ENCODE results near the gene SUSD3. TPM values are rescaled to one million over a fixed set of nuclear protein-coding genes. Genes with fewer than 3 reads are reported as not detected.

SUSD3 gene
- total and polyA plus RNA-seq, 2 of the 4 experiments (the other 2 are of a cell fraction) = 0.54 to 1.5 TPM

GRCh38 chr9:93059715-93060578 is 1.4 kb downstream of the SUSD3 start:
- Histone ChIP-seq H3K27me3 (ENCODE audit: control insufficient read depth, insufficient read depth, low read length) (peaks cover 11% of the 10 kb centered on the region; the same call in 1 of the 2 replicates), H2AFZ (replicated peaks; ENCODE audit: low read length, poor library complexity) (peak overlapping the region; percentile 49), H3K4me3 (ENCODE audit: insufficient read depth, low read depth, low read length) (no peak overlapping the region), H4K5ac (ENCODE audit: low read depth, low read length) (no peak overlapping the region), H4K8ac (ENCODE audit: low read depth in 2 of 2, low read length in 2 of 2) (no peak overlapping the region; a peak in 1 of 4 replicates), H2BK15ac (ENCODE audit: low read depth, low read length) (no peak overlapping the region), H2BK120ac (ENCODE audit: low read depth, low read length) (no peak overlapping the region), H3K9me3 (ENCODE audit: control insufficient read depth, insufficient read depth, low read length) (no peaks in the 10 kb centered on the region), H3K27ac (ENCODE audit: insufficient read depth, low read length) (no peak overlapping the region), H2BK5ac (ENCODE audit: low read depth, low read length, poor library complexity, severe bottlenecking) (no peak overlapping the region), H3K18ac (ENCODE audit: low read depth, low read length) (no peak overlapping the region), H4K20me1 (ENCODE audit: insufficient read depth, low read length) (no peaks in the 10 kb centered on the region), H3K9ac (ENCODE audit: low read depth, low read length) (no peak overlapping the region), H3K14ac (replicated peaks; ENCODE audit: low read depth, low read length) (no peak overlapping the region), H3K79me1 (ENCODE audit: low read depth in 1 of 2, low read length in 2 of 2) (no peaks in the 10 kb centered on the region), H3K4me2 (ENCODE audit: low read depth, low read length) (no peak overlapping the region), H3K4me1 (ENCODE audit: control insufficient read depth, insufficient read depth, low read length) (peaks cover 2% of the 10 kb centered on the region; the same call in 1 of the 2 replicates), H2BK20ac (ENCODE audit: low read depth, low read length) (no peak overlapping the region), H2AK9ac (replicated peaks; ENCODE audit: low read depth, low read length, poor library complexity) (peak overlapping the region; percentile 28), H3K56ac (ENCODE audit: extremely low read depth, insufficient read depth, low read length) (no peak overlapping the region), H3K9me1 (ENCODE audit: insufficient read depth, low read length) (no peaks in the 10 kb centered on the region; the same call in 1 of the 2 replicates), H3K4ac (ENCODE audit: low read depth, low read length) (no peak overlapping the region), H2AK5ac (ENCODE audit: low read depth, low read length) (0 out of 2 replicates have a peak overlapping the region, but pooled peaks have one; percentile 16), H3K36me3 (ENCODE audit: control insufficient read depth, insufficient read depth, low read length) (no peaks in the 10 kb centered on the region), H4K91ac (ENCODE audit: insufficient read depth, low read depth, low read length) (no peak overlapping the region), H3K23ac (ENCODE audit: low read depth, low read length) (no peak overlapping the region)
- CTCF ChIA-PET = interaction anchor here (0.8 kb wide), 1 partner anchor 56 kb away, joined by 3 read pairs; no protein-coding TSS in a partner anchor
- intact Hi-C loops (cut with micrococcal nuclease) = no loop called here
- 100% methylated on average over 1 of the region's 7 CpGs; no CpG with 5 or more reads in 1 of the 2 experiments for WGBS, 2 experiments (ENCODE audit: extremely low coverage in 2 of 2, insufficient read length in 1 of 2)
- POLR2A ChIA-PET (ENCODE audit: unreplicated experiment) = no interaction called here
- BruUV-seq (replicated peaks) = no TSS peak
- dilution Hi-C loops (cut with HindIII; ENCODE audit: low sequenced_read_pairs, unreplicated experiment) = no loop called here
- in situ Hi-C loops (cut with MboI; ENCODE audit: low sequenced_read_pairs) = no loop called here
- DNase-seq (no peak), ATAC-seq (ENCODE audit: low read depth) (no peak)
- no peak for TF ChIP-seq NFE2L2 (IDR thresholded peaks at IDR 0.05; ENCODE audit: low read depth, low read length)
- TF ChIP-seq, protein P1, sequence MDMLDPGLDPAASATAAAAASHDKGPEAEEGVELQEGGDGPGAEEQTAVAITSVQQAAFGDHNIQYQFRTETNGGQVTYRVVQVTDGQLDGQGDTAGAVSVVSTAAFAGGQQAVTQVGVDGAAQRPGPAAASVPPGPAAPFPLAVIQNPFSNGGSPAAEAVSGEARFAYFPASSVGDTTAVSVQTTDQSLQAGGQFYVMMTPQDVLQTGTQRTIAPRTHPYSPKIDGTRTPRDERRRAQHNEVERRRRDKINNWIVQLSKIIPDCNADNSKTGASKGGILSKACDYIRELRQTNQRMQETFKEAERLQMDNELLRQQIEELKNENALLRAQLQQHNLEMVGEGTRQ (IDR thresholded peaks at IDR 0.05; ENCODE audit: low read depth, low read length) = no peak
- TF ChIP-seq MXI1 (IDR thresholded peaks at IDR 0.05; ENCODE audit: borderline replicate concordance, low read depth, low read length) = no peak
- TF ChIP-seq CHD1 (IDR thresholded peaks at IDR 0.05; ENCODE audit: low read depth, low read length) = no peak
- TF ChIP-seq SMC3 (IDR thresholded peaks at IDR 0.05; ENCODE audit: low read depth, low read length) = no peak
- TF ChIP-seq RAD21 (IDR thresholded peaks at IDR 0.05; ENCODE audit: low read length) = no peak
- no peak for TF ChIP-seq RFX5 (IDR thresholded peaks at IDR 0.05; ENCODE audit: low read depth, low read length)
- TF ChIP-seq CTCF (conservative IDR thresholded peaks at IDR 0.05; ENCODE audit: low read depth, low read length) = no peak
- TF ChIP-seq ELK1 (IDR thresholded peaks at IDR 0.05; ENCODE audit: borderline replicate concordance, low read depth, low read length) = no peak
- no peak for TF ChIP-seq FOS (IDR thresholded peaks at IDR 0.05; ENCODE audit: low read depth, low read length)
- no peak for TF ChIP-seq MAZ (IDR thresholded peaks at IDR 0.05; ENCODE audit: borderline replicate concordance, low read depth, low read length)
- TF ChIP-seq CEBPB (IDR thresholded peaks at IDR 0.05; ENCODE audit: low read depth, low read length) = no peak
- TF ChIP-seq RCOR1 (IDR thresholded peaks at IDR 0.05; ENCODE audit: insufficient replicate concordance, low read length) = no peak
- TF ChIP-seq POLR2A (IDR thresholded peaks at IDR 0.05; ENCODE audit: low read depth, low read length) = no peak
